K562 (cell line): ENCODE results near the gene PDE4D. TPM values are rescaled to one million over a fixed set of nuclear protein-coding genes. Genes with fewer than 3 reads are reported as not detected.

ENCODE experiments used
- ATAC-seq: fragments of 200-7000 bp; cut with Tn5 transposase; 3 replicates; pipeline ENCODE4 v1.9.1; 2020; ENCODE audit warnings: moderate library complexity
- BruUV-seq: library from RNA; stranded (reverse); fragments of 400-500 nt; replicated peaks from 2 replicates; lab custom pipeline; 2021; lab: Mats Ljungman, UMichigan
- CTCF ChIA-PET: fragments of 300-600 bp; formaldehyde crosslinking; extraction: SDS; loops from one replicate; lab custom pipeline; 2021; ENCODE audit warnings: low intra/inter-chr PET ratio; lab: Yijun Ruan, JAX
- POLR2A ChIA-PET: fragments of 300-600, 350-650 bp; sonication (Branson Sonifier 250); formaldehyde crosslinking; extraction: SDS; loops from one replicate; lab custom pipeline; 2021; ENCODE audit warnings: antibody characterized with exemption, inconsistent platforms; lab: Yijun Ruan, JAX
- DNase-seq, 4 experiments: peaks; one replicate each; pipeline versions ENCODE4 v3.0.0 to v3.0.0-alpha.2; 2011 to 2018; ENCODE audit warnings: low spot score in 3 of 4, mixed read lengths in 3 of 4; ENCODE audit errors: extremely low read depth in 1 of 4
- FAIRE-seq: peaks from 2 replicates; lab custom pipeline; 2011; peaks lifted over from hg19 to GRCh38; lab: Jason Lieb, UNC
- H2AFZ ChIP-seq: 2 replicates; pipeline ENCODE4 v1.6.0; 2011; ENCODE audit warnings: low read depth, low read length, control low read depth, inconsistent platforms
- H3K27ac ChIP-seq: fragments of 200-600 bp; 3 replicates; pipeline ENCODE4 v1.8.0; 2011; ENCODE audit warnings: low read depth, mild to moderate bottlenecking, control low read depth, inconsistent platforms, low read length, moderate library complexity, mixed read lengths; ENCODE audit errors: extremely low read depth
- H3K27me3 ChIP-seq, 2 experiments: fragments of 300-600 bp in 1 of 2; 2 replicates in 1 of 2; 3 replicates in 1 of 2; pipeline versions ENCODE4 v1.6.0 to v1.8.0; 2011; ENCODE audit warnings: inconsistent platforms in 2 of 2, low read length in 2 of 2, mild to moderate bottlenecking in 1 of 2, mixed read lengths in 1 of 2, moderate library complexity in 1 of 2; ENCODE audit not compliant: control insufficient read depth in 2 of 2, insufficient read depth in 2 of 2
- H3K36me3 ChIP-seq: fragments of 300-600 bp; 3 replicates; pipeline ENCODE4 v1.8.0; 2011; ENCODE audit warnings: mild to moderate bottlenecking, low read length, inconsistent platforms; ENCODE audit not compliant: control insufficient read depth, insufficient read depth
- H3K4me1 ChIP-seq, 2 experiments: fragments of 200-600 bp in 1 of 2; replicated peaks in 1 of 2; 2 replicates in 1 of 2; 3 replicates in 1 of 2; pipeline versions ENCODE4 v1.5.1 to v1.8.0; 2011; ENCODE audit warnings: inconsistent platforms in 2 of 2, low read length in 2 of 2, mild to moderate bottlenecking in 1 of 2, mixed read lengths in 1 of 2, moderate library complexity in 1 of 2; ENCODE audit not compliant: control insufficient read depth in 2 of 2, insufficient read depth in 2 of 2
- H3K4me2 ChIP-seq: 2 replicates; pipeline ENCODE4 v1.6.1; 2011; ENCODE audit warnings: low read length, control low read depth, inconsistent platforms, mixed read lengths; ENCODE audit not compliant: insufficient read depth
- H3K4me3 ChIP-seq: fragments of 200-600 bp; sonication (generic), shearing (Covaris generic); 2 replicates; pipeline ENCODE4 v1.5.1; 2016; ENCODE audit warnings: control low read depth, inconsistent platforms
- H3K79me2 ChIP-seq: fragments of 200-600 bp; 3 replicates; pipeline ENCODE4 v1.8.0; 2011; ENCODE audit warnings: low read length, inconsistent platforms; ENCODE audit not compliant: control insufficient read depth, insufficient read depth
- H3K9ac ChIP-seq, 2 experiments: 2 replicates each; pipeline versions ENCODE4 v1.6.0 to v1.6.1; 2011; ENCODE audit warnings: low read depth in 2 of 2, low read length in 2 of 2, control low read depth in 1 of 2, inconsistent platforms in 1 of 2, mild to moderate bottlenecking in 1 of 2, mixed read lengths in 1 of 2; ENCODE audit not compliant: insufficient read depth in 1 of 2
- H3K9me1 ChIP-seq: one replicate; pipeline ENCODE4 v1.6.0; 2011; ENCODE audit warnings: inconsistent platforms, mild to moderate bottlenecking, low read length, moderate library complexity; ENCODE audit not compliant: control insufficient read depth, insufficient read depth
- H3K9me3 ChIP-seq: replicated peaks from 2 replicates; pipeline ENCODE4 v1.5.1; 2011; ENCODE audit warnings: low read depth, low read length, inconsistent platforms; ENCODE audit not compliant: control insufficient read depth, insufficient read depth
- H4K20me1 ChIP-seq: replicated peaks from 2 replicates; pipeline ENCODE4 v1.6.1; 2011; ENCODE audit warnings: low read length, inconsistent platforms, mixed read lengths; ENCODE audit not compliant: control insufficient read depth, insufficient read depth
- BCL6 ChIP-seq: fragments of 250-450 bp; sonication (Bioruptor Pico); IDR thresholded peaks from 2 replicates; pipeline ENCODE4 v1.4.0; 2020
- CBFA2T3 ChIP-seq: fragments of 450-650 bp; IDR thresholded peaks from 2 replicates; pipeline ENCODE4 v1.6.1; 2017
- CC2D1A ChIP-seq: fragments of 450-650 bp; IDR thresholded peaks from 2 replicates; pipeline ENCODE4 v1.6.1; 2017; ENCODE audit warnings: mild to moderate bottlenecking
- GATAD2A ChIP-seq: fragments of 450-650 bp; IDR thresholded peaks from 2 replicates; pipeline ENCODE4 v1.6.1; 2017
- L3MBTL2 ChIP-seq: fragments of 450-650 bp; IDR thresholded peaks from 2 replicates; pipeline ENCODE4 v1.6.1; 2016; ENCODE audit warnings: mild to moderate bottlenecking, moderate library complexity
- NR2C1 ChIP-seq, 2 experiments: fragments of 450-650 bp; IDR thresholded peaks; 2 replicates each; pipeline ENCODE4 v1.6.1; 2017; ENCODE audit warnings: mild to moderate bottlenecking in 2 of 2, antibody characterized with exemption in 1 of 2, inconsistent platforms in 1 of 2, missing compliant biosample characterization in 1 of 2, missing genetic modification characterization in 1 of 2
- PHF20 ChIP-seq: fragments of 450-650 bp; IDR thresholded peaks from 2 replicates; pipeline ENCODE4 v1.6.1; 2018; ENCODE audit not compliant: partially characterized antibody
- WGBS: fragments of 100-300 bp; shearing (Covaris generic); methylation state at CpG from one replicate; pipeline ENCODE4 v1.1.6; 2016; ENCODE audit warnings: low coverage, mixed read lengths; ENCODE audit not compliant: insufficient coverage; ENCODE audit errors: missing lambda C conversion rate; 5-methylcytosine and 5-hydroxymethylcytosine counted together
- in situ Hi-C: fragments of 300-500 bp; cut with MboI; formaldehyde crosslinking; loops from 4 replicates; pipeline ENCODE4 v1.15.0; 2018; ENCODE audit warnings: inconsistent platforms, mixed read lengths
- intact Hi-C: fragments of 100-400 bp; cut with micrococcal nuclease; formaldehyde crosslinking; loops from 2 replicates; pipeline ENCODE4 v1.14.2; 2022
- polyA plus RNA-seq, 8 experiments: library from polyadenylated mRNA; depleted of rRNA in 4 of 8; stranded (reverse) in 5 of 8; unstranded in 3 of 8; fragments of >200 nt; fragmentation: Nextera tagmentation in 2 of 8; fragmentation: Illumina TruSeq in 1 of 8; extraction: Ambion mirVana in 2 of 8; extraction: Trizol in 1 of 8; gene quantifications; 2 replicates each; pipeline versions ENCODE4 v1.2.1 to v1.2.3, GENCODE V29; 2011 to 2014; ENCODE audit warnings: inconsistent platforms in 1 of 8, missing spikeins in 1 of 8
- total RNA-seq, 7 experiments: library from RNA; depleted of rRNA in 6 of 7; stranded (reverse); fragments of >200 nt in 6 of 7; fragmentation: Illumina TruSeq in 2 of 7; extraction: Trizol in 2 of 7; gene quantifications; 2 replicates each; pipeline versions ENCODE4 v1.2.1 to v1.2.3, GENCODE V29; 2011 to 2021; ENCODE audit warnings: low replicate concordance in 1 of 7
- TF ChIP-seq, protein P1 (sequence below): fragments of 450-650 bp; IDR thresholded peaks from 2 replicates; pipeline ENCODE4 v1.6.1; 2017; ENCODE audit warnings: antibody characterized with exemption
- TF ChIP-seq, protein P2 (sequence below): fragments of 250-450 bp; sonication (Bioruptor Pico); IDR thresholded peaks from 2 replicates; pipeline ENCODE4 v1.8.0; 2021; ENCODE audit warnings: mild to moderate bottlenecking, moderate library complexity
- TF ChIP-seq, protein P3 (sequence below): fragments of 200-800 bp; sonication (Bioruptor generic); IDR thresholded peaks from 2 replicates; pipeline ENCODE4 v1.6.1; 2017; ENCODE audit warnings: missing genetic modification characterization, missing compliant biosample characterization
- TF ChIP-seq, protein P4 (sequence below): fragments of 250-450 bp; sonication (Bioruptor Pico); IDR thresholded peaks from 2 replicates; pipeline ENCODE4 v1.4.0; 2020
- TF ChIP-seq, protein P5 (sequence below): sonication (generic); formaldehyde crosslinking; IDR thresholded peaks from 2 replicates; pipeline ENCODE4 v1.8.0; 2022; ENCODE audit warnings: mild to moderate bottlenecking, missing genetic modification reagents

PDE4D gene
- total and polyA plus RNA-seq, 9 of the 15 experiments (the other 6 are each of a cell fraction or from before 2014, with no cell fraction given): 0.04 to 0.46 (median 0.13) TPM

DNA sequence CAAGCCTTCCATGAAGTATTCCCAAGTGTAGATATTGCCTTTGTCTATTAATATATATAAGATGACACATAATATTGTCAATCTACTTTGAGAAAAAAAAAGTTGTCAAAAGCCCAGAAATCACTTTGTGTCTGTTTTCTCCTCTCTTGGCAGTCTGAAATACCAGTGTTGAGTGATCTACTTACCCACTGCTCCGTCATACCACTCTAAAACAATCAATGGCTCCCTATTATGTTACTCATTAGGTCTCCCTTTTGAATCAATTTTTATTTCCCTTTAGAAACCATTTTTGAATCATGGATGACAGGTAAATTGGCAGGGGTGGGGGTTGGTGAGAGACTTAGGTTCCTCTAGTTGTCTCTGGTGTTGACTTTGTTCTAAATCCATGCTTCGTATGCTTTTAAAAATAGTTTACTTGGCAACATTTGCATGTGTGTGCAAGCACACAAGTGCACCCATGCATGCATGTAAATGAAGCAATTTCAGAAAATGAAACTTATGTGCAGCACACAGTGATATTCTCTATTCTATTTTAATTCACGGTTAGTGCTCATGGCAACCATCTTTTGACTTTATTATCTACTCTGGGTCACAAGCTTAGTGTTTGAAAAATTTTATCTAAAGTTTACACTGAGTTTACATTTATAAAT is 931.8 kb downstream of the PDE4D start:
- no peaks in the 10 kb centered on the region for H3K79me2 ChIP-seq
- H3K9me3 ChIP-seq: no peaks in the 10 kb centered on the region
- H3K27me3 ChIP-seq: no peaks in the 10 kb centered on the region
- H3K36me3 ChIP-seq: no peaks in the 10 kb centered on the region
- H3K4me2 ChIP-seq: no peak overlapping the region
- H2AFZ ChIP-seq: no peak overlapping the region
- ChIA-PET POLR2A (no interaction called here), CTCF (no interaction called here)
- intact Hi-C loops: no loop called here
- no peaks in the 10 kb centered on the region for H4K20me1 ChIP-seq
- DNase-seq (no peak), ATAC-seq (no peak), FAIRE-seq (no peak)
- no TSS peak for BruUV-seq
- no peaks in the 10 kb centered on the region for H3K9me1 ChIP-seq
- no peaks in the 10 kb centered on the region for H3K4me1 ChIP-seq
- H3K9ac ChIP-seq: no peak overlapping the region
- 21% methylated on average over 3 of the region's 3 CpGs for WGBS
- H3K27ac ChIP-seq: no peak overlapping the region
- in situ Hi-C loops: no loop called here
- no peak overlapping the region for H3K4me3 ChIP-seq
- TF ChIP-seq, protein P1, sequence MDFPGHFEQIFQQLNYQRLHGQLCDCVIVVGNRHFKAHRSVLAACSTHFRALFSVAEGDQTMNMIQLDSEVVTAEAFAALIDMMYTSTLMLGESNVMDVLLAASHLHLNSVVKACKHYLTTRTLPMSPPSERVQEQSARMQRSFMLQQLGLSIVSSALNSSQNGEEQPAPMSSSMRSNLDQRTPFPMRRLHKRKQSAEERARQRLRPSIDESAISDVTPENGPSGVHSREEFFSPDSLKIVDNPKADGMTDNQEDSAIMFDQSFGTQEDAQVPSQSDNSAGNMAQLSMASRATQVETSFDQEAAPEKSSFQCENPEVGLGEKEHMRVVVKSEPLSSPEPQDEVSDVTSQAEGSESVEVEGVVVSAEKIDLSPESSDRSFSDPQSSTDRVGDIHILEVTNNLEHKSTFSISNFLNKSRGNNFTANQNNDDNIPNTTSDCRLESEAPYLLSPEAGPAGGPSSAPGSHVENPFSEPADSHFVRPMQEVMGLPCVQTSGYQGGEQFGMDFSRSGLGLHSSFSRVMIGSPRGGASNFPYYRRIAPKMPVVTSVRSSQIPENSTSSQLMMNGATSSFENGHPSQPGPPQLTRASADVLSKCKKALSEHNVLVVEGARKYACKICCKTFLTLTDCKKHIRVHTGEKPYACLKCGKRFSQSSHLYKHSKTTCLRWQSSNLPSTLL: no peak
- TF ChIP-seq PHF20: no peak
- TF ChIP-seq NR2C1 (IDR thresholded peaks at IDR 0.05): no peak
- no peak for TF ChIP-seq NR2C1 (tag; IDR thresholded peaks at IDR 0.05)
- TF ChIP-seq, protein P2, sequence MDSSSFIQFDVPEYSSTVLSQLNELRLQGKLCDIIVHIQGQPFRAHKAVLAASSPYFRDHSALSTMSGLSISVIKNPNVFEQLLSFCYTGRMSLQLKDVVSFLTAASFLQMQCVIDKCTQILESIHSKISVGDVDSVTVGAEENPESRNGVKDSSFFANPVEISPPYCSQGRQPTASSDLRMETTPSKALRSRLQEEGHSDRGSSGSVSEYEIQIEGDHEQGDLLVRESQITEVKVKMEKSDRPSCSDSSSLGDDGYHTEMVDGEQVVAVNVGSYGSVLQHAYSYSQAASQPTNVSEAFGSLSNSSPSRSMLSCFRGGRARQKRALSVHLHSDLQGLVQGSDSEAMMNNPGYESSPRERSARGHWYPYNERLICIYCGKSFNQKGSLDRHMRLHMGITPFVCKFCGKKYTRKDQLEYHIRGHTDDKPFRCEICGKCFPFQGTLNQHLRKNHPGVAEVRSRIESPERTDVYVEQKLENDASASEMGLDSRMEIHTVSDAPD (CRISPR knock-in tag): no peak
- no peak for TF ChIP-seq GATAD2A
- TF ChIP-seq, protein P3, sequence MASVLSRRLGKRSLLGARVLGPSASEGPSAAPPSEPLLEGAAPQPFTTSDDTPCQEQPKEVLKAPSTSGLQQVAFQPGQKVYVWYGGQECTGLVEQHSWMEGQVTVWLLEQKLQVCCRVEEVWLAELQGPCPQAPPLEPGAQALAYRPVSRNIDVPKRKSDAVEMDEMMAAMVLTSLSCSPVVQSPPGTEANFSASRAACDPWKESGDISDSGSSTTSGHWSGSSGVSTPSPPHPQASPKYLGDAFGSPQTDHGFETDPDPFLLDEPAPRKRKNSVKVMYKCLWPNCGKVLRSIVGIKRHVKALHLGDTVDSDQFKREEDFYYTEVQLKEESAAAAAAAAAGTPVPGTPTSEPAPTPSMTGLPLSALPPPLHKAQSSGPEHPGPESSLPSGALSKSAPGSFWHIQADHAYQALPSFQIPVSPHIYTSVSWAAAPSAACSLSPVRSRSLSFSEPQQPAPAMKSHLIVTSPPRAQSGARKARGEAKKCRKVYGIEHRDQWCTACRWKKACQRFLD (CRISPR knock-in tag): no peak
- no peak for TF ChIP-seq CBFA2T3
- no peak for TF ChIP-seq CC2D1A
- TF ChIP-seq, protein P4, sequence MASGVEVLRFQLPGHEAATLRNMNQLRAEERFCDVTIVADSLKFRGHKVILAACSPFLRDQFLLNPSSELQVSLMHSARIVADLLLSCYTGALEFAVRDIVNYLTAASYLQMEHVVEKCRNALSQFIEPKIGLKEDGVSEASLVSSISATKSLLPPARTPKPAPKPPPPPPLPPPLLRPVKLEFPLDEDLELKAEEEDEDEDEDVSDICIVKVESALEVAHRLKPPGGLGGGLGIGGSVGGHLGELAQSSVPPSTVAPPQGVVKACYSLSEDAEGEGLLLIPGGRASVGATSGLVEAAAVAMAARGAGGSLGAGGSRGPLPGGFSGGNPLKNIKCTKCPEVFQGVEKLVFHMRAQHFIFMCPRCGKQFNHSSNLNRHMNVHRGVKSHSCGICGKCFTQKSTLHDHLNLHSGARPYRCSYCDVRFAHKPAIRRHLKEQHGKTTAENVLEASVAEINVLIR: no peak
- TF ChIP-seq, protein P5, sequence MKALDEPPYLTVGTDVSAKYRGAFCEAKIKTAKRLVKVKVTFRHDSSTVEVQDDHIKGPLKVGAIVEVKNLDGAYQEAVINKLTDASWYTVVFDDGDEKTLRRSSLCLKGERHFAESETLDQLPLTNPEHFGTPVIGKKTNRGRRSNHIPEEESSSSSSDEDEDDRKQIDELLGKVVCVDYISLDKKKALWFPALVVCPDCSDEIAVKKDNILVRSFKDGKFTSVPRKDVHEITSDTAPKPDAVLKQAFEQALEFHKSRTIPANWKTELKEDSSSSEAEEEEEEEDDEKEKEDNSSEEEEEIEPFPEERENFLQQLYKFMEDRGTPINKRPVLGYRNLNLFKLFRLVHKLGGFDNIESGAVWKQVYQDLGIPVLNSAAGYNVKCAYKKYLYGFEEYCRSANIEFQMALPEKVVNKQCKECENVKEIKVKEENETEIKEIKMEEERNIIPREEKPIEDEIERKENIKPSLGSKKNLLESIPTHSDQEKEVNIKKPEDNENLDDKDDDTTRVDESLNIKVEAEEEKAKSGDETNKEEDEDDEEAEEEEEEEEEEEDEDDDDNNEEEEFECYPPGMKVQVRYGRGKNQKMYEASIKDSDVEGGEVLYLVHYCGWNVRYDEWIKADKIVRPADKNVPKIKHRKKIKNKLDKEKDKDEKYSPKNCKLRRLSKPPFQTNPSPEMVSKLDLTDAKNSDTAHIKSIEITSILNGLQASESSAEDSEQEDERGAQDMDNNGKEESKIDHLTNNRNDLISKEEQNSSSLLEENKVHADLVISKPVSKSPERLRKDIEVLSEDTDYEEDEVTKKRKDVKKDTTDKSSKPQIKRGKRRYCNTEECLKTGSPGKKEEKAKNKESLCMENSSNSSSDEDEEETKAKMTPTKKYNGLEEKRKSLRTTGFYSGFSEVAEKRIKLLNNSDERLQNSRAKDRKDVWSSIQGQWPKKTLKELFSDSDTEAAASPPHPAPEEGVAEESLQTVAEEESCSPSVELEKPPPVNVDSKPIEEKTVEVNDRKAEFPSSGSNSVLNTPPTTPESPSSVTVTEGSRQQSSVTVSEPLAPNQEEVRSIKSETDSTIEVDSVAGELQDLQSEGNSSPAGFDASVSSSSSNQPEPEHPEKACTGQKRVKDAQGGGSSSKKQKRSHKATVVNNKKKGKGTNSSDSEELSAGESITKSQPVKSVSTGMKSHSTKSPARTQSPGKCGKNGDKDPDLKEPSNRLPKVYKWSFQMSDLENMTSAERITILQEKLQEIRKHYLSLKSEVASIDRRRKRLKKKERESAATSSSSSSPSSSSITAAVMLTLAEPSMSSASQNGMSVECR (CRISPR knock-in tag): no peak
- TF ChIP-seq BCL6 (CRISPR knock-in tag): no peak
- TF ChIP-seq L3MBTL2: no peak
